B cell (primary cell): Measurements from ENCODE around the gene SYCP3. TPM values are rescaled to one million over a fixed set of nuclear protein-coding genes. Genes with fewer than 3 reads are reported as not detected.

Source experiments
- ATAC-seq: fragments of 200-7000 bp; cut with Tn5 transposase; one replicate; pipeline ENCODE4 v1.10.0; 2021; ENCODE audit warnings: low read depth, mild to moderate bottlenecking, moderate number of reproducible peaks, moderate library complexity
- CTCF ChIA-PET: fragments of 350-600 bp; sonication (Branson Sonifier 250); formaldehyde crosslinking; loops from one replicate; lab custom pipeline; 2021; ENCODE audit warnings: antibody characterized with exemption, inconsistent platforms; lab: Charles Lee
- POLR2A ChIA-PET: fragments of 350-600 bp; sonication (Branson Sonifier 250); formaldehyde crosslinking; loops from one replicate; lab custom pipeline; 2021; ENCODE audit warnings: antibody characterized with exemption; lab: Charles Lee
- DNase-seq: peaks from one replicate; pipeline ENCODE4 v3.0.0; 2013
- H2AFZ ChIP-seq: 2 replicates; pipeline ENCODE4 v1.6.1; 2012; ENCODE audit warnings: mild to moderate bottlenecking, low read depth, low read length; ENCODE audit not compliant: insufficient read depth, poor library complexity, severe bottlenecking
- H3K27ac ChIP-seq, 2 donors: 1 replicate in 1 of 2; 2 replicates in 1 of 2; pipeline ENCODE4 v1.5.1; 2012 to 2013; ENCODE audit warnings: low read length in 2 of 2, mild to moderate bottlenecking in 2 of 2, moderate library complexity in 1 of 2
- H3K27me3 ChIP-seq, 4 experiments: fragments of 200-600 bp in 1 of 4; sonication (generic) in 1 of 4; replicated peaks in 1 of 4; 1 replicate in 2 of 4; 2 replicates in 2 of 4; pipeline versions ENCODE4 v1.6.1 to v1.7.0; 2013 to 2016; ENCODE audit warnings: low read length in 3 of 4, mild to moderate bottlenecking in 2 of 4, mixed read lengths in 1 of 4, moderate library complexity in 1 of 4; ENCODE audit not compliant: insufficient read depth in 4 of 4, control insufficient read depth in 3 of 4; ENCODE audit errors: control extremely low read depth in 1 of 4
- H3K36me3 ChIP-seq, 2 experiments: replicated peaks in 1 of 2; 1 replicate in 1 of 2; 2 replicates in 1 of 2; pipeline versions ENCODE4 v1.6.1 to v1.7.1; 2013; ENCODE audit warnings: low read length in 1 of 2; ENCODE audit not compliant: insufficient read depth in 2 of 2, control insufficient read depth in 1 of 2; ENCODE audit errors: control extremely low read depth in 1 of 2, extremely low read depth in 1 of 2
- H3K4me1 ChIP-seq, 2 donors: fragments of 200-600 bp in 1 of 2; sonication (generic) in 1 of 2; 1 replicate in 1 of 2; 2 replicates in 1 of 2; pipeline versions ENCODE4 v1.5.1 to v1.6.1; 2013 to 2017; ENCODE audit warnings: low read length in 2 of 2; ENCODE audit not compliant: control insufficient read depth in 2 of 2, insufficient read depth in 2 of 2
- H3K4me2 ChIP-seq: replicated peaks from 2 replicates; pipeline ENCODE3; 2012; ENCODE audit warnings: mild to moderate bottlenecking, low read depth, low read length; ENCODE audit not compliant: poor library complexity, severe bottlenecking
- H3K4me3 ChIP-seq, 5 experiments: fragments of 200-600 bp in 1 of 5; sonication (generic) in 1 of 5; 1 replicate in 3 of 5; 2 replicates in 2 of 5; pipeline versions ENCODE4 v1.5.1 to v1.7.0; 2011 to 2016; ENCODE audit warnings: low read length in 4 of 5, mild to moderate bottlenecking in 4 of 5, low read depth in 2 of 5, control low read depth in 1 of 5, moderate library complexity in 1 of 5; ENCODE audit not compliant: insufficient read depth in 1 of 5; ENCODE audit errors: control extremely low read depth in 1 of 5, extremely low read depth in 1 of 5
- H3K79me2 ChIP-seq: fragments of 200-600 bp; sonication (generic); one replicate; pipeline ENCODE4 v1.6.0; 2016; ENCODE audit warnings: low read length; ENCODE audit not compliant: control insufficient read depth, insufficient read depth
- H3K9ac ChIP-seq: fragments of 200-600 bp; sonication (generic); 2 replicates; pipeline ENCODE4 v1.6.1; 2017; ENCODE audit warnings: mild to moderate bottlenecking, low read length, moderate library complexity
- H3K9me3 ChIP-seq, 3 donors: one replicate each; pipeline versions ENCODE4 v1.6.1 to v1.7.1; 2013; ENCODE audit warnings: low read length in 2 of 3; ENCODE audit not compliant: control insufficient read depth in 2 of 3, insufficient read depth in 1 of 3; ENCODE audit errors: control extremely low read depth in 1 of 3
- H4K20me1 ChIP-seq: 2 replicates; pipeline ENCODE4 v1.6.0; 2012; ENCODE audit warnings: mild to moderate bottlenecking, low read length; ENCODE audit not compliant: insufficient read depth, control insufficient read depth, poor library complexity, severe bottlenecking
- H3K27ac Mint-ChIP-seq: one replicate; pipeline ENCODE4 v1.8.0; 2021; ENCODE audit warnings: mixed read lengths
- H3K27me3 Mint-ChIP-seq: one replicate; pipeline ENCODE4 v1.8.0; 2021; ENCODE audit warnings: mixed read lengths
- H3K4me1 Mint-ChIP-seq: one replicate; pipeline ENCODE4 v1.8.0; 2021; ENCODE audit warnings: mixed read lengths
- H3K4me3 Mint-ChIP-seq: one replicate; pipeline ENCODE4 v1.8.0; 2021; ENCODE audit warnings: mixed read lengths
- H3K9me3 Mint-ChIP-seq: one replicate; pipeline ENCODE4 v1.8.0; 2022; ENCODE audit warnings: mixed read lengths; ENCODE audit not compliant: insufficient read depth
- EZH2 ChIP-seq: IDR thresholded peaks from 2 replicates; pipeline ENCODE4 v1.6.1; 2012; ENCODE audit warnings: borderline replicate concordance, low read depth, mild to moderate bottlenecking, moderate library complexity, low read length; ENCODE audit not compliant: insufficient read depth, poor library complexity, severe bottlenecking
- WGBS: methylation state at CpG from one replicate; pipeline ENCODE4 v1.1.5; 2013; ENCODE audit warnings: missing lambda C conversion rate; ENCODE audit not compliant: insufficient coverage; 5-methylcytosine and 5-hydroxymethylcytosine counted together
- intact Hi-C: fragments of 100-400 bp; cut with micrococcal nuclease; formaldehyde crosslinking; loops from one replicate; pipeline ENCODE4 v1.10.0; 2022
- polyA plus RNA-seq: library from polyadenylated mRNA; depleted of rRNA; stranded (reverse); fragments of >200 nt; gene quantifications from 2 replicates; pipeline ENCODE4 v1.2.3, GENCODE V29; 2012
- total RNA-seq, 2 donors: library from RNA; stranded (reverse); fragments of 120-200 nt in 1 of 2; gene quantifications; 1 replicate in 1 of 2; 2 replicates in 1 of 2; pipeline versions ENCODE4 v1.2.3 to v1.2.4, GENCODE V29; 2013 to 2022
- TF ChIP-seq, protein P1 (sequence below): fragments of 200-600 bp; IDR thresholded peaks from one replicate; pipeline ENCODE4 v1.8.0; 2022; ENCODE audit warnings: antibody characterized with exemption, mild to moderate bottlenecking

SYCP3 gene
- total and polyA plus RNA-seq, 2 donors (not counting 1 experiment from before 2014, with no cell fraction given), result 0.04 to 0.12 TPM

GRCh38 chr12:101740566-101740965, 1.3 kb upstream of the SYCP3 start:
- H3K9me3 Mint-ChIP-seq, result no peaks in the 10 kb centered on the region
- Histone ChIP-seq H3K79me2 (no peaks in the 10 kb centered on the region), H3K27ac (no peak overlapping the region), H3K36me3 (peaks cover 0 to 8% of the 10 kb centered on the region in 2 experiments), H3K4me3 (no peak overlapping the region), H3K9me3 (peaks cover 0 to 11% (median 0%) of the 10 kb centered on the region in 3 donors), H3K27me3 (no peaks in the 10 kb centered on the region), H3K4me1 (peaks cover 33 to 35% of the 10 kb centered on the region in 2 donors), H2AFZ (no peak overlapping the region), H3K4me2 (no peak overlapping the region), H3K9ac (no peak overlapping the region), H4K20me1 (no peaks in the 10 kb centered on the region)
- no peak for ATAC-seq
- ChIA-PET CTCF (no interaction called here), POLR2A (interaction anchor here (0.6 to 0.7 kb wide), 3 partner anchors 11 to 41 kb away, joined by 3 to 7 read pairs (median 4); no protein-coding TSS in a partner anchor)
- peak overlapping the region; percentile 99 for H3K27ac Mint-ChIP-seq
- intact Hi-C loops, result loop anchor here (2.0 to 10.0 kb wide), 2 partner anchors 14 to 1704 kb away; no protein-coding TSS in a partner anchor
- WGBS, result 100% methylated on average over 4 of the region's 5 CpGs
- no peak for DNase-seq
- peaks cover 45% of the 10 kb centered on the region for H3K4me1 Mint-ChIP-seq
- no peak overlapping the region for H3K4me3 Mint-ChIP-seq
- no peak for TF ChIP-seq EZH2
- TF ChIP-seq, protein P1, sequence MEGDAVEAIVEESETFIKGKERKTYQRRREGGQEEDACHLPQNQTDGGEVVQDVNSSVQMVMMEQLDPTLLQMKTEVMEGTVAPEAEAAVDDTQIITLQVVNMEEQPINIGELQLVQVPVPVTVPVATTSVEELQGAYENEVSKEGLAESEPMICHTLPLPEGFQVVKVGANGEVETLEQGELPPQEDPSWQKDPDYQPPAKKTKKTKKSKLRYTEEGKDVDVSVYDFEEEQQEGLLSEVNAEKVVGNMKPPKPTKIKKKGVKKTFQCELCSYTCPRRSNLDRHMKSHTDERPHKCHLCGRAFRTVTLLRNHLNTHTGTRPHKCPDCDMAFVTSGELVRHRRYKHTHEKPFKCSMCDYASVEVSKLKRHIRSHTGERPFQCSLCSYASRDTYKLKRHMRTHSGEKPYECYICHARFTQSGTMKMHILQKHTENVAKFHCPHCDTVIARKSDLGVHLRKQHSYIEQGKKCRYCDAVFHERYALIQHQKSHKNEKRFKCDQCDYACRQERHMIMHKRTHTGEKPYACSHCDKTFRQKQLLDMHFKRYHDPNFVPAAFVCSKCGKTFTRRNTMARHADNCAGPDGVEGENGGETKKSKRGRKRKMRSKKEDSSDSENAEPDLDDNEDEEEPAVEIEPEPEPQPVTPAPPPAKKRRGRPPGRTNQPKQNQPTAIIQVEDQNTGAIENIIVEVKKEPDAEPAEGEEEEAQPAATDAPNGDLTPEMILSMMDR, result no peak
- no peaks in the 10 kb centered on the region for H3K27me3 Mint-ChIP-seq

GRCh38 chr12:101737476-101737875, 1.8 kb downstream of the SYCP3 start:
- H3K79me2 ChIP-seq, result no peaks in the 10 kb centered on the region
- H3K27ac Mint-ChIP-seq, result no peak overlapping the region
- CTCF ChIA-PET, result interaction anchor here (0.6 to 0.7 kb wide), 2 partner anchors 95 to 138 kb away, joined by 3 to 4 read pairs; no protein-coding TSS in a partner anchor

More at GRCh38 chr12:101737476-101737875, 1.8 kb downstream of the SYCP3 start:
- Histone ChIP-seq H3K27me3 (no peaks in the 10 kb centered on the region), H3K9ac (no peak overlapping the region), H3K4me1 (peaks cover 5 to 11% of the 10 kb centered on the region in 2 donors), H3K27ac (no peak overlapping the region), H3K9me3 (peaks cover 0 to 11% (median 0%) of the 10 kb centered on the region in 3 donors), H3K4me3 (no peak overlapping the region), H4K20me1 (no peaks in the 10 kb centered on the region), H2AFZ (no peak overlapping the region), H3K4me2 (no peak overlapping the region), H3K36me3 (peaks cover 0 to 7% of the 10 kb centered on the region in 2 experiments)
- intact Hi-C loops, result no loop called here
- TF ChIP-seq, protein P1, result no peak
- TF ChIP-seq EZH2, result no peak
- 90% methylated on average over 4 of the region's 6 CpGs for WGBS
- Mint-ChIP-seq H3K9me3 (no peaks in the 10 kb centered on the region), H3K27me3 (no peaks in the 10 kb centered on the region), H3K4me1 (peaks cover 22% of the 10 kb centered on the region), H3K4me3 (no peak overlapping the region)
- POLR2A ChIA-PET, result no interaction called here
- ATAC-seq (no peak), DNase-seq (no peak)
